Thoracic aorta (tissue), 2 donors: ENCODE measurements around the gene CIROP. TPM values are rescaled to one million over a fixed set of nuclear protein-coding genes. Genes with fewer than 3 reads are reported as not detected.

Experiments
- ATAC-seq: fragments of 150-250 bp; one replicate; pipeline ENCODE4 v1.8.0; 2017; ENCODE audit warnings: low read depth; ENCODE audit not compliant: insufficient number of reproducible peaks, low FRiP score
- DNase-seq: peaks from one replicate; pipeline ENCODE4 v3.0.0-alpha.2; 2020; ENCODE audit warnings: low spot score
- H3K27ac ChIP-seq, 2 donors: fragments of 200-600 bp; sonication (generic); 1 replicate in 1 of 2; 2 replicates in 1 of 2; pipeline ENCODE4 v1.5.1; 2016; ENCODE audit warnings: mild to moderate bottlenecking in 2 of 2, moderate library complexity in 2 of 2
- H3K27me3 ChIP-seq: fragments of 200-600 bp; sonication (generic); replicated peaks from 2 replicates; pipeline ENCODE4 v1.6.0; 2016; ENCODE audit warnings: mild to moderate bottlenecking; ENCODE audit not compliant: insufficient read depth
- H3K36me3 ChIP-seq: fragments of 200-600 bp; sonication (generic); one replicate; pipeline ENCODE4 v1.5.1; 2016
- H3K4me1 ChIP-seq, 2 donors: fragments of 200-600 bp; sonication (generic); 1 replicate in 1 of 2; 2 replicates in 1 of 2; pipeline versions ENCODE4 v1.5.1 to v1.6.0; 2016; ENCODE audit warnings: low read depth in 2 of 2, mild to moderate bottlenecking in 1 of 2; ENCODE audit not compliant: control insufficient read depth in 1 of 2
- H3K4me3 ChIP-seq: fragments of 200-600 bp; sonication (generic); 2 replicates; pipeline ENCODE4 v1.5.1; 2016; ENCODE audit warnings: mild to moderate bottlenecking
- H3K9me3 ChIP-seq: fragments of 200-600 bp; sonication (generic); 2 replicates; pipeline ENCODE4 v1.5.1; 2016
- CTCF ChIP-seq: fragments of 200-600 bp; sonication (generic); IDR thresholded peaks from one replicate; pipeline ENCODE4 v1.5.1; 2019; ENCODE audit warnings: antibody characterized with exemption
- total RNA-seq, 2 donors: library from RNA; depleted of rRNA; stranded (reverse); fragments of >200 nt; gene quantifications; one replicate each; pipeline versions ENCODE4 v1.1.0 to v1.2.3, GENCODE V29; 2016

CIROP gene
- total RNA-seq, 2 donors from 2014 or later = 1.1 TPM; not detected in 1

- no peaks in the 10 kb centered on the region for H3K4me1 ChIP-seq
- no peaks in the 10 kb centered on the region for H3K36me3 ChIP-seq
- TF ChIP-seq CTCF = no peak
- ATAC-seq = no peak
- H3K9me3 ChIP-seq = no peaks in the 10 kb centered on the region
- DNase-seq = no peak
- no peak overlapping the region for H3K27ac ChIP-seq
- H3K27me3 ChIP-seq = no peaks in the 10 kb centered on the region
- no peak overlapping the region for H3K4me3 ChIP-seq
Observed at GRCh38 chr14:23106747-23107045, 1.9 kb upstream of the CIROP start.

- Histone ChIP-seq H3K27ac (no peak overlapping the region), H3K9me3 (no peaks in the 10 kb centered on the region), H3K36me3 (no peaks in the 10 kb centered on the region), H3K4me1 (no peaks in the 10 kb centered on the region), H3K27me3 (no peaks in the 10 kb centered on the region), H3K4me3 (no peak overlapping the region)
- ATAC-seq = no peak
- TF ChIP-seq CTCF = no peak
- no peak for DNase-seq
Observed at GRCh38 chr14:23105348-23105824, 597 bp upstream of the CIROP start.

GRCh38 chr14:23104070-23104590, 659 bp downstream of the CIROP start:
- ATAC-seq (no peak), DNase-seq (no peak)
- H3K9me3 ChIP-seq = no peaks in the 10 kb centered on the region
- H3K4me3 ChIP-seq = no peak overlapping the region
- no peaks in the 10 kb centered on the region for H3K27me3 ChIP-seq
- H3K27ac ChIP-seq = no peak overlapping the region
- H3K4me1 ChIP-seq = no peaks in the 10 kb centered on the region
- TF ChIP-seq CTCF = no peak
- H3K36me3 ChIP-seq = no peaks in the 10 kb centered on the region

GRCh38 chr14:23103581-23103980, 1.2 kb downstream of the CIROP start:
- no peaks in the 10 kb centered on the region for H3K4me1 ChIP-seq
- H3K36me3 ChIP-seq = peaks cover 2% of the 10 kb centered on the region
- H3K9me3 ChIP-seq = no peaks in the 10 kb centered on the region
- TF ChIP-seq CTCF = no peak
- H3K27me3 ChIP-seq = no peaks in the 10 kb centered on the region
- H3K4me3 ChIP-seq = no peak overlapping the region
- ATAC-seq (no peak), DNase-seq (no peak)
- H3K27ac ChIP-seq = no peak overlapping the region

GRCh38 chr14:23102801-23103200, 2.0 kb downstream of the CIROP start:
- Histone ChIP-seq H3K36me3 (peaks cover 9% of the 10 kb centered on the region), H3K27ac (no peak overlapping the region), H3K4me1 (no peaks in the 10 kb centered on the region), H3K4me3 (no peak overlapping the region), H3K9me3 (no peaks in the 10 kb centered on the region), H3K27me3 (no peaks in the 10 kb centered on the region)
- no peak for ATAC-seq
- no peak for DNase-seq
- no peak for TF ChIP-seq CTCF
